HG03060 (cell line): Measurements from ENCODE around the gene ACSS2.
"Not testable (repeated sequence)": the region's sequence is repeated elsewhere in the genome, so short reads cannot be mapped to it uniquely, and the experiment has no call there.

Source experiments
- ATAC-seq: cut with Tn5 transposase; IDR thresholded peaks from one replicate; pipeline ENCODE4 v1.9.1; 2021; ENCODE audit warnings: low read depth, moderate number of reproducible peaks; ENCODE audit not compliant: unreplicated experiment

ACSS2 gene

DNA sequence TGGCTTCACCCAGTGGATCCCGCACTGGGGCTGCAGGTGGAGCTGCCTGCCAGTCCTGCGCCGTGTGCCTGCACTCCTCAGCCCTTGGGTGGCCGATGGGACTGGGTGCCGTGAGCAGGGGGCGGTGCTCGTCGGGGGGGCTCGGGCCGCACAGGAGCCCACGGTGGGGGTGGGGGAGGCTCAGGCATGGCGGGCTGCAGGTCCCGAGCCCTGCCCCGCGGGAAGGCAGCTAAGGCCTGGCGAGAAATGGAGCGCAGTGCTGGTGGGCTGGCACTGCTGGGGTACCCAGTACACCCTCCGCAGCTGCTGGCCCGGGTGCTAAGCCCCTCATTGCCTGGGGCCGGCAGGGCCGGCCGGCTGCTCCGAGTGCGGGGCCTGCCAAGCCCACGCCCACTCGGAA lies 22.3 kb downstream of the ACSS2 start:
- ATAC-seq = not testable (repeated sequence)

DNA sequence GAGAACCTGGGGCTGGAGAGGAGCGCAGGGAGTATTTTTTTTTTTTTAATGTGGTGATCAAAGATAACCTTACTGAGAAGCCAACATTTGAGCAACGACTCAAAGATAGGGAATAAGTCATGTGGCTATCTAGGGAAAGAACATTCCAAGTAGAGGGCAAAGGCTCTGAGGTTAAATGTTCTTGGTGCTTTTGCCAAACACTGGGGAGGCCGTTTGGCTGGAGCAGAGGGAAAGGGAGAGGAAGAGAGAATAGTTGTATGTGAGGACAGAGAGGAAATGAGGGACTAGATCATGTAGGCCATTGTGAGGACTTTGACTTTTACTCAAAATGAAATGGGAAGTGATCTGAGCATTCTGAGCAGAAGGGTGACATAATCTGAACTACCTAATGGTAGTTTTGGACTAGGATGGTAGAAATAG lies 27.8 kb downstream of the ACSS2 start:
- no peak for ATAC-seq

- ATAC-seq = no peak
These were observed 31.4 kb downstream of the ACSS2 start for GRCh38 chr20:34907616-34908469.

GRCh38 chr20:34915131-34915530 lies 38.7 kb downstream of the ACSS2 start:
- no peak for ATAC-seq

DNA sequence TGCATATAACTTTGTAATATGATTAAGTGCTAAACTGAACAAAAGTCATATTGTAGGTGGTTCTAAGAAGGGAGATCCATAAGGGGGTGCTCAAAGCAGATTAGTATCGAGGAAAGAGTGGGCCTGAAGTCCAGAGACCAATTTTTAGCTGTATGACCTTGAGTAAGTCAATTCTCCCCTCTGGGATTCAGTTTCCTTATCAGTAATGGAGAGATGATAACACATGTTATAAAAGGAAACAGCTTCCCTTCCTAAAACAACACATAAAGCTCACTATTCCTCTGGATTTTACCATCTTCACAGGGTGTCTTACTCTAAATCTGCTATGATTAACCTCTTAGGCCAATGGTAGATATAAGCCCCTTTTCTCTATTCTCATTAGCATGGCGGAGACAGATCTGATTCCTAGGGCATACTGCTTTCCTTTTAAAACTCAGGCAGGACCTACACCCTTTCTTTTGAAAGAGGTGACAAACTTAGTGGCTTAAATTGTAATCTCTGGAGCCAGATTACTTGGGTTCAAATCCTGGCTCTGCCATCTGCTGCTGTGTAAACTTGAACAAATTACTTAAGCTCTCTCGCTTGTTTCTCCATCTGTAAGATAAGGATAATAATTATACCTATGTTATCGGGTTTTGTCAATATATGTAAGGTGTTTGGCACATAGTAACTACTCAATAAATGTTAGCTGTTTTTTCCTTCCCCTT lies 39.5 kb downstream of the ACSS2 start:
- ATAC-seq = no peak

DNA sequence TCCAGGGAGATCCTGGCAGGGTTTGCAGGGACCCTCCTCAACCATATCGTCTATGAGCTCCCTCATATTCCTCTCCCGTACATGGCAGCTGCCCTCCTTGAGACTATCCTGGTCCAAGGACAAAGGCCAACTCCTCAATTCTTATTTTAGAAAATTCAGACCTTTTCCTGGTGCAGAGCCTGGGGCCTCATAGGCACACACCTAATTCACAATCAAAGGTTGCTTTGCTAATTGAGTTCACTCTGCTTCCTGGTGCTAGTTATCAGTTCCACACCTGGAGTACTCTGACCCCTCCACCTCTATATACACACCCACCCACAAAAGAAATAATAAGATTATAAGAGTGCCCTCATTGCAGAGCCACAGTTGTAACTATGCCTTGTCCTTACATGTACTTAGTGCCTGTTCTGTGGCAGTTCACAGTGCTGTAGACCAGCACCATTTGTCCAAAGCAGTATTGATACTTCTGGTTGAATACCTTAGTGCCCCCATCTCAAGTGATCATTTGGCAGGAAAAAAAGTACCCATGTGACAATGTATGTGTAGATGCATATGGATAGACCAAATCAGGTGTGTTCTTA lies 40.5 kb downstream of the ACSS2 start:
- no peak for ATAC-seq

- no peak for ATAC-seq
These were observed 43.6 kb downstream of the ACSS2 start for GRCh38 chr20:34920055-34920454.

GRCh38 chr20:34921436-34921835 lies 45.0 kb downstream of the ACSS2 start:
- no peak for ATAC-seq

DNA sequence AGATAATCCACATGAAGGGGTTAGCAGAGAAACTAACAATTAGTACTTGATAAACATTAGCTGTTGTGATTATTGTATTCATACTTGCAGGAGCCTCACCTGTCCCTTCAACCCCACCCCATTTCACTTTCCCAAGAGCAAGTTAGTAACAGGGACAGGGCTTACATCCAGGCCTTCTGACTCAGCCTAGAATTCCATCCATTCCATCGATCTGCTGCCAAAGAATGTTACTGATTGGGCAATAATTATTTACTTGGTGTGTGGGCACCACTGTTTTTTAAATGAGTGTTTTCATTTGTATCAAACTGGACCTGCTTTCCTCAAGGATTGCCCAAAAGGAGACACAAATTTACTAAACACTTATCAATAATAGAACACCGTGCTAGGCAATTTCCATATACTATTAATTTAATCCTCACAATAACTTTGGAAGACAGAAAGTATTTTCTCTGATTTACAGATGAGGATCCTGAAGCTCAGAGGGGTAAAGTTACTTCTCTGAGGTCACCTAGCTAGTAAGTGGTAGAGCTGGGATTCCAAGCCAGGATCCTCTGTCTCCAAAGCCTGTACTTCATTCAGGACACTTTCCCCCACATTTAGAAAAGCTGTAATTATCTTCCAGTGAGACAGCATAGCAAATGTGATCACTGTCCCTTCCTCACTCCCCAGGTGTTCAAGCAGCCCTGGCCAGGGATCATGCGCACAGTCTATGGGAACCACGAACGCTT lies 46.4 kb downstream of the ACSS2 start:
- no peak for ATAC-seq

- no peak for ATAC-seq
These were observed 47.0 kb downstream of the ACSS2 start for GRCh38 chr20:34923414-34923813.

- no peak for ATAC-seq
These were observed 48.9 kb downstream of the ACSS2 start for GRCh38 chr20:34925341-34925740.

DNA sequence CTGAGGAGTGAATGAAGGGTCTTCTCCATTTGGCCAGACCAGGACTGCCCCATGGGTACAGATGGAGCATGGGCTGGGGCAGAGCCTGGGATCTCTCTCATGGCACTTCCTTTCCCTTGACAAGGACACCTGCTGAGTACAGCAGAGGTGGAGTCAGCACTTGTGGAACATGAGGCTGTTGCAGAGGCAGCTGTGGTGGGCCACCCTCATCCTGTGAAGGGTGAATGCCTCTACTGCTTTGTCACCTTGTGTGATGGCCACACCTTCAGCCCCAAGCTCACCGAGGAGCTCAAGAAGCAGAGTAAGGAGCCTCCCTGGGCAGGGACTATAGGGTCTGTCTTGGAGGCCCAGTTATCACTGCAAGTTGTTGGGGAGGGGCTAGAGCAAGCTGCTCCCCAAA lies 49.6 kb downstream of the ACSS2 start:
- no peak for ATAC-seq

- no peak for ATAC-seq
These were observed 50.2 kb downstream of the ACSS2 start for GRCh38 chr20:34926581-34926980.

DNA sequence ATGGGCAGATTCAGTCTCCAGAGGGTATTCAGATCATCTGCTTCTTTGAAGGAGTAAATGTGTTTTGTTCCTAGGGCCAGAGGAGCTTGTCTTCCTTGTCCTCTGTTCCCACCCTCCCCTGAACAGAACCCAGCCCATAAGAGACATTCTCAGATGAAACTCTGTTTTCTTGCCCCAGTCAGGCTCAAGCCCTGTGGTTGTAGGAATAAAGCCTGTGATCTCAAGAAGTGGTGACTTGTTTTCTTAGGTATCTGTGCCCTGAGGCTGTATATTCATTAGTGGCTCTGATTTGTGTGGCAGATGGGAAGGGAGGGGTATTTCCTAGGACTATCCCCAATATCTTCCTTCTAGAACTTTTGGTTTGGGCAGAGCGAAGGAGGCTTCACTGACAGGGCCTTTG lies 51.3 kb downstream of the ACSS2 start:
- ATAC-seq = no peak

DNA sequence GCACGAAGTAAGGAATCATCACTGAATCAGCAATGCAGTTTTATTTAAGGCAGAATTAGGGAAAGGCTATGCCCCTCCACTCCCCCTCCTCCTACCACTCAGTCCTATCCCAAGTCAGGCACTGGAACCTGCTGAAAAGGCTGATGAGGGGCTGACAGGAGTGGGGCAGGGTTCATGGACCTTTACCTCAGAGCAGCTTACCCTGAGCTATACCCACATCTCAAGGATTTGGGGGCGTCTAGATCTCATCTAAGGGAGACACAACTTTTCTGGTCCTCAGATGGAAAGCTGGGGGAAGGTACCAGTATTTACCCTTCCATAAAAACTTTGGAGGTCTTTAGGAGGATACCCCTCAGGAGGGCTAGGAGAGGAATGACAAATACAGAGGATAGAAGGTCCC lies 52.0 kb downstream of the ACSS2 start:
- ATAC-seq = no peak

DNA sequence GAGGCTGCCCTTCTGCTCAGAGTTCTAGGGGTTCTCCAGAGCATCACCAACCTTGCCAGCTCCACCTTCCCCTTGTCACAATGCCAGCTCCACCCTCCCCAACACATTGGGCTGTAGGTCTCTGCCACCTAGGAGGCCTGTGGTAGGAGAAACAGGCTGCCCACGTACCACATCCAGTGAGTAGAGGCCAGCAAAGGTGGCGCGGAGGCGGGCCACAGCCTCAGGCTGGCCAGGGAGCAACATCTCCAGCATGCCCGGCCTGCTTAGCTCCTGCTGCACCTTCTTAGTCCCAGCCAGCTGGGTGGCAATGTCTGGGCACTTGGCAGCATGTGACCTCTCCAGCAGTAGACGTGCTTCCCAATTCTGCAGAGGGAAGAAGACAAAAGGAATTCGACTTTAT lies 55.4 kb downstream of the ACSS2 start:
- ATAC-seq = no peak

DNA sequence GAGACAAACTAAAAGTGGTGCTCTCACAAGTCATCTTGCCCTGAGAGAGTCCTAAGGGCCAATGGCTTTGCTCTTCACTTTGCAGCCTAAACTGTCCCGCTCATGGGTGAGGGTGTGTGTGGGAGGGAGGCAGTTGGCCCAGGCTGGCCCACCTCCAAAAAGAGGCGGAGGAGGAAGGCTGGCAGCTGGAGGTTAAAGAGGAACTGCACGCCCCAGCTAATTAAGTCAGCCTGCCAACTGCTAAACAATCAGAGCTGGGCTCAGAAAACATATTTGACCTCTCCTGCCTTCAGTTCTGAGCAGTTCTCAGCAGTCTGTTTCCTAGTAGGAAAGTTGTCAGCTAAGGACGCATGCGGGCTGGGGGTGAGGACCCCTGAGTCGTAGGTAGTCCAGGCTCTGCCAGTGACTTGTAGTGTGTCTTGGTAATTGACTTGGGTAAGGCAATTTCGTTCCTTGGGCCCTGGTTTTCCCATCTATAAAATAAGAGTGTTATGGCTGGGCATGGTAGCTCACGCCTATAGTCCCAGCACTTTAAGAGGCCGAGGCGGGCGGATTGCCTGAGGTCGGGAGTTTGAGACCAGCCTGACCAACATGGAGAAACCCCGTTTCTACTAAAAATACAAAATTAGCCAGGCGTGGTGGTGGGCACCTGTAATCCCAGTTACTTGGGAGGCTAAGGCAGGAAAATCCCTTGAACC lies 62.2 kb downstream of the ACSS2 start:
- ATAC-seq = no peak

- no peak for ATAC-seq
These were observed 63.7 kb downstream of the ACSS2 start for GRCh38 chr20:34940081-34940481.

GRCh38 chr20:34941226-34941625 lies 64.8 kb downstream of the ACSS2 start:
- no peak for ATAC-seq

GRCh38 chr20:34942301-34942700 lies 65.9 kb downstream of the ACSS2 start:
- ATAC-seq = no peak
